ENCODE measurements around the gene UNKL.

The UNKL gene

DNA sequence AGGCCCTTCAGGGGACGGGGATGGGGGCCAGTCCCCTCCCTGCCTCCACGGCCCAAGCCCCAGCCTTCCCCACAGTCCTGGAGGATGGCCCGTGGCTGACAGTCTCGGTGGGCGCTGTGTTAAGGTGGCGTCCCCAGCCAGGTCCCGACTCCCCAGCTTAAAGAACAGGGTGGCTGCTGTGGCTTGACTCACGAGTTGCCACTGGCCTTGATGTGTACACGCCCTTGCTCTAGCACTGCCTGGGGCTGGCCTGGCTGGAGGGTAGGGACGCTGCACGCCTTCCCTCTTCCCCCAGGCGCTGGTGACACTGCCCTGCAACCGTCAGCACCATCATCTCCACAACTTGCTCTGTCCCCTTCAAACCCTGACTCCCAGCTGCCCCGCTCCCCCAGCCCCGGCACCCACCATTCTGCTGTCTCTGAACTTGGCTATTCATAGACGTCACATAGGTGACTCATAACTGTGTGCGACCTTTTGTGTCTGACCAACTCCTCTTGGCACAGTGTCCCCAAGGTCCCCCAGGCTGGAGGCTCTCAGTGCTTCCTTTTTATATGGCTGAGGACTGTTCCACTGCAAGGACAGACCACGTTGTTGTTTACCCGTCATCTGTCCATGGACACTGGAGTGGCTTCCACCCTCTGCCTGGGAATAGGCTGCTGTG lies 56.5 kb downstream of the UNKL start:
- TF ChIP-seq, protein P1, sequence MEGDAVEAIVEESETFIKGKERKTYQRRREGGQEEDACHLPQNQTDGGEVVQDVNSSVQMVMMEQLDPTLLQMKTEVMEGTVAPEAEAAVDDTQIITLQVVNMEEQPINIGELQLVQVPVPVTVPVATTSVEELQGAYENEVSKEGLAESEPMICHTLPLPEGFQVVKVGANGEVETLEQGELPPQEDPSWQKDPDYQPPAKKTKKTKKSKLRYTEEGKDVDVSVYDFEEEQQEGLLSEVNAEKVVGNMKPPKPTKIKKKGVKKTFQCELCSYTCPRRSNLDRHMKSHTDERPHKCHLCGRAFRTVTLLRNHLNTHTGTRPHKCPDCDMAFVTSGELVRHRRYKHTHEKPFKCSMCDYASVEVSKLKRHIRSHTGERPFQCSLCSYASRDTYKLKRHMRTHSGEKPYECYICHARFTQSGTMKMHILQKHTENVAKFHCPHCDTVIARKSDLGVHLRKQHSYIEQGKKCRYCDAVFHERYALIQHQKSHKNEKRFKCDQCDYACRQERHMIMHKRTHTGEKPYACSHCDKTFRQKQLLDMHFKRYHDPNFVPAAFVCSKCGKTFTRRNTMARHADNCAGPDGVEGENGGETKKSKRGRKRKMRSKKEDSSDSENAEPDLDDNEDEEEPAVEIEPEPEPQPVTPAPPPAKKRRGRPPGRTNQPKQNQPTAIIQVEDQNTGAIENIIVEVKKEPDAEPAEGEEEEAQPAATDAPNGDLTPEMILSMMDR (IDR thresholded peaks at IDR 0.05; ENCODE audit: control insufficient read depth, extremely low read depth, insufficient read depth), result no peak
- H3K4me3 ChIP-seq (ENCODE audit: low read depth, low read length), result no peak overlapping the region
- DNase-seq (ENCODE audit: low read depth), result no peak

GRCh38 chr16:1356061-1356900 lies 58.2 kb downstream of the UNKL start:
- no peak for DNase-seq (ENCODE audit: low read depth)
- no peak overlapping the region for H3K4me3 ChIP-seq (ENCODE audit: low read depth, low read length)
- TF ChIP-seq, protein P1 (IDR thresholded peaks at IDR 0.05; ENCODE audit: control insufficient read depth, extremely low read depth, insufficient read depth), result no peak

DNA sequence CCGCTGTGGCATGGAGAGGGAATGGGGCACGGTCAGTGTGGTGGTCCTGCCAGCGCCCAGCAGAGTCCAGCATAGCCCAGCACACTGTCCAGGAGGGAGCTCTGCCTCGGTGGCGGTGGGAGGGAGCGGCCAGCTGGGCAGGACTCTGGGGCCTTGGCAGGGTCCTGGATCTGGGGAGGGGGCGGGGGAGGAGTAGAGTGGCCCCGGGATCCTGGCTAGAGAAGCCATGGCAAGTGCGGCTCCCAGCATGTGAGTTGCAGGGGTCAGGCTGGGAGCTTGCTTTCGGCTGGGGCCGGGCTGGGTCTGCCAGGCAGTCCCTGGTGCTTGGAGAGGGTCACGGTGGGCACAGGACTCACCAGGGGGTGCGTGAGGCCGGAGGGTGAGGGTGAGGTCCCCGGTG lies 58.9 kb downstream of the UNKL start:
- no peak overlapping the region for H3K4me3 ChIP-seq (ENCODE audit: low read depth, low read length)
- DNase-seq (ENCODE audit: low read depth), result no peak
- TF ChIP-seq, protein P1 (IDR thresholded peaks at IDR 0.05; ENCODE audit: control insufficient read depth, extremely low read depth, insufficient read depth), result no peak

GRCh38 chr16:1354815-1355540 lies 59.5 kb downstream of the UNKL start:
- no peak overlapping the region for H3K4me3 ChIP-seq (ENCODE audit: low read depth, low read length)

GRCh38 chr16:1351582-1352362 lies 62.7 kb downstream of the UNKL start, which contains the start of the genes GNPTG and TSR3:
Gene GNPTG (plus strand): TSS chr16:1351931. CDS start chr16:1351966, 35 bp downstream.
Gene TSR3 (minus strand): TSS chr16:1351878. CDS start chr16:1351804, 74 bp downstream.
- H3K4me3 ChIP-seq (ENCODE audit: low read depth, low read length), result peak within 1 kb of the TSS; percentile 99
- DNase-seq (ENCODE audit: low read depth), result peak; percentile 42
- TF ChIP-seq, protein P1 (IDR thresholded peaks at IDR 0.05; ENCODE audit: control insufficient read depth, extremely low read depth, insufficient read depth), result no peak

More at GRCh38 chr16:1354815-1355540, 59.5 kb downstream of the UNKL start:
- TF ChIP-seq, protein P1 (IDR thresholded peaks at IDR 0.05; ENCODE audit: control insufficient read depth, extremely low read depth, insufficient read depth), result no peak
- DNase-seq (ENCODE audit: low read depth), result no peak

DNA sequence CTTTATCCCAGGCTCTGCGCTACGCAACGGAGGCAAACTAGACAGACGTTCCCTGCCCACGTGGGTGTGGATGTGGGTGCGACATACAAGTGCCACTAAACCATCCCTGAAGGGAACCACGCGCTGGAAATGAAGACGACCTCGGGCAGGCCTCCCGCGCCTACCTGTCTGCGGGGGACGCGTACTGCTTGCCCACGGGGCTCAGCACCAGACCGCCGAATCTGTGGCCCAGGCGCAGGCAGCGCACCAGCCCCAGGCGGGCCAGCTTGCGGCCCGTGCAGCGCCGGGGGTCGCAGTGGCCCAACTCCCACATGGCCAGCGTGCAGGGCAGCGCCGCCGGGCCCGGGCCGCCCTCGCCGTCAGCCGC lies 63.3 kb downstream of the UNKL start:
- TF ChIP-seq, protein P1 (IDR thresholded peaks at IDR 0.05; ENCODE audit: control insufficient read depth, extremely low read depth, insufficient read depth), result no peak
- no peak for DNase-seq (ENCODE audit: low read depth)
- peak overlapping the region; percentile 99 for H3K4me3 ChIP-seq (ENCODE audit: low read depth, low read length)
